Measurements from ENCODE around the gene UNC5B. TPM values are rescaled to one million over a fixed set of nuclear protein-coding genes. Genes with fewer than 3 reads are reported as not detected.

UNC5B gene
- total RNA-seq, 1 donor from 2014 or later = not detected

DNA sequence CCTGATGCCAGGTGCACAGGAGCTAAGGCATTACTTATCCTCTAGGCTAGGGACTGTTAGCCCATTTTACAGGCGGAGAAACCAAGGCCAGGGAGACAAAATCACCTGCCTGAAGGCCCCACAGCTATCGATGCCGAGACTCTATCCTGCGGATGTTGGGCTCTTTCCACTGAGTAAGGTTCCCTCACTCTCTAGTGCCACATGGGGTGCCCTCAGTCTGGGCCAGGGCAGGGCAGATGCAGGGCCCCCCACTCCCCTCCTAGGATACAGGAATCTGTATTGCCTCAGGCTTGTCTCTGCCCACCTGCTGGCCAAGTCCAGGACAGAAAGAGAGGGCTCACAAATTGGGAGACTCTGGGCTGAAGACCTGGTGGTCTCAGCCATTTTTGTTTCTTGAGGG is 45.7 kb downstream of the UNC5B start:
- no peaks in the 10 kb centered on the region for H3K27me3 Mint-ChIP-seq (ENCODE audit: low read depth)
- intact Hi-C loops (cut with micrococcal nuclease) = no loop called here
- H3K27ac Mint-ChIP-seq = no peak overlapping the region
- no peak overlapping the region for H3K4me3 Mint-ChIP-seq (ENCODE audit: low read depth)
- no peaks in the 10 kb centered on the region for H3K9me3 Mint-ChIP-seq
- H3K4me1 Mint-ChIP-seq (ENCODE audit: low read depth) = no peaks in the 10 kb centered on the region
- no peaks in the 10 kb centered on the region for H3K36me3 Mint-ChIP-seq (ENCODE audit: low read depth)
- no peak for DNase-seq (ENCODE audit: low spot score)

DNA sequence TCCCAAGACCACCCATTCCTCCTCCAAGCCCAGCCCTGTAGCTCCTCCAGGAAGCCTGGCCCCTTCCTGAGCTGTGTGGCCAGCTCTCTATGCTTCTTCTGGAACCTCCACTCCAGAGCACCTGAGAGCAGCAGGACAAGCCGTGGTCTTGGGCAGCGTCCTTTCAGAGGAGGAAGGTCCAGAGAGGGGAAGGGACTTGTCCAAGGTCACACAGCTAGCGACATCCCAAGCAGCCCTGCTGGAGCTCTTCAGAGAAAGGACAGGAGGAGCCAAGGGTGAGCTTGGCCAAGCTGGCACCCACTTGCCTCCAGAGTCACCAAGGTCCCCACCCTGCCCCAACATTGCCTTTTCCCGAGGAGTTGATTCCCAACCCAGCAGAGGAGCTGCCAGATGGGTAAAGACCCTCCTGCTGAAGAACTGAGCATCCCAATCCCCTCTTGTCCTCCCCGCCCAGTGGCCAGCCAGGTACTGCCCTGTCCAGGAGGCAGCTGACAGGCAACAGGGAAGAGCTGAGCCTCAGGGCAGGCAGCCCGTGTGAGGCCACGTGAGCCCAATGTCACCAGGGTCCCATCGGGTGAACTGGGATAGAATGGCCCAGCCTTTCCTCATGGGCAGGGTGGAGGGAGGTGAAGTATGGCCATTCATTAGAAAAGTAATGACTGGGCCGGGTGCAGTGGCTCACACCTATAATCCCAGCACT is 46.2 kb downstream of the UNC5B start:
- no peak overlapping the region for H3K4me3 Mint-ChIP-seq (ENCODE audit: low read depth)
- no peaks in the 10 kb centered on the region for H3K9me3 Mint-ChIP-seq
- DNase-seq (ENCODE audit: low spot score) = no peak
- no peaks in the 10 kb centered on the region for H3K36me3 Mint-ChIP-seq (ENCODE audit: low read depth)
- intact Hi-C loops (cut with micrococcal nuclease) = no loop called here
- H3K4me1 Mint-ChIP-seq (ENCODE audit: low read depth) = no peaks in the 10 kb centered on the region
- H3K27me3 Mint-ChIP-seq (ENCODE audit: low read depth) = no peaks in the 10 kb centered on the region
- no peak overlapping the region for H3K27ac Mint-ChIP-seq

DNA sequence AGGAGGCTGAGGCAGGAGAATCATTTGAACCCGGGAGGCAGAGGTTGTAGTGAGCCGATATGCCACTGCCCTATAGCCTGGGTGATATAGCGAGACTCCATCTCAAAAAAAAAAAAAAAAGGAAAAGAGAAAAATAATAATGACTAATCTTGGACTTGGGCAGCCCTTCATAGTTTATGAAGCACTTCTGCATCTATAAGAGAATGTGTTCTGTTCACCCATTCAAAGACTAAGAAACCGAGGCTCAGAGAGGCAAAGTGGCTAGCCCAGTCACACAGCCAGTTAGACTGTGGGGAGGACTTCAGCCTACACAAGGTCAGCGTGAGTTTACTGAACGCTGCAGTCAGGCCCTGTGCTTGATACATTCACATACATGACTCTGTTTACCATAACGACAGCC is 46.9 kb downstream of the UNC5B start:
- H3K27ac Mint-ChIP-seq = no peak overlapping the region

DNA sequence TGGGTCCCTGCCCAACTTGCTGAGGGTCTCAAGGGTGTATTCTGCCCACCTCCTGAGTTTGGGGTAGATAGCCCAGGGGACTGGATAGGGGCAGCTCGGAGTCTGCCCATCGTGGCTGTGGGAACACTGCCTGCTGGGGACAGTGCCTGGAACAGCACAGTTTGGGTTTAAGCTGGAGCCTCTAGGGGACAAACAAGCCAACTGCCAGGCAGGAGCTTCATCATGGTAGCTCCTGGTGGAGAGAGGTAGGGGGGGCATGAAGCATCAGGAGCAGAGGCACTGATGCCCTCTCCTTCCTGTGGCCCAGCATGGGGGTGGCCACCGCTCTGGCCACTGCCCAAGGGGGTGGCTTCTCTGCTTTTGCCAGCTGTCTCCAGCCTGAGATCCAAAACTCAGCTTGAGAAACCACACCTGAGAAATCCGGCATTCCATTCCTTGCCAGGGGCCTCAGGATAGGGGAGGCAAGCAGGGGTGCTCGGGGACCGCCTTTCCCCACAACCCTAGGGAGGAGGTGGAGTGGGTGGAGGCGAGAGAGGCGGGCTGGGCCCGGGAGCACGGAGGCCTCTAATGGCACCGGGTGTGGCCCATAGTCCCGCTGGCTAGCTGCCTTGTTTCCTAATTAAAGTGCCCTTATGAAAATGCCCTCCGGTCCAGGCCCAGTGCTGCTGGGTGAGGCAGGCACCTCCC is 47.6 kb downstream of the UNC5B start:
- H3K27ac Mint-ChIP-seq = no peak overlapping the region
- no peaks in the 10 kb centered on the region for H3K27me3 Mint-ChIP-seq (ENCODE audit: low read depth)
- no peaks in the 10 kb centered on the region for H3K9me3 Mint-ChIP-seq

More for the DNA sequence above, 46.9 kb downstream of the UNC5B start:
- no peaks in the 10 kb centered on the region for H3K27me3 Mint-ChIP-seq (ENCODE audit: low read depth)
- no peaks in the 10 kb centered on the region for H3K36me3 Mint-ChIP-seq (ENCODE audit: low read depth)
- H3K9me3 Mint-ChIP-seq = no peaks in the 10 kb centered on the region
- intact Hi-C loops (cut with micrococcal nuclease) = no loop called here
- H3K4me1 Mint-ChIP-seq (ENCODE audit: low read depth) = no peaks in the 10 kb centered on the region
- H3K4me3 Mint-ChIP-seq (ENCODE audit: low read depth) = no peak overlapping the region
- no peak for DNase-seq (ENCODE audit: low spot score)

DNA sequence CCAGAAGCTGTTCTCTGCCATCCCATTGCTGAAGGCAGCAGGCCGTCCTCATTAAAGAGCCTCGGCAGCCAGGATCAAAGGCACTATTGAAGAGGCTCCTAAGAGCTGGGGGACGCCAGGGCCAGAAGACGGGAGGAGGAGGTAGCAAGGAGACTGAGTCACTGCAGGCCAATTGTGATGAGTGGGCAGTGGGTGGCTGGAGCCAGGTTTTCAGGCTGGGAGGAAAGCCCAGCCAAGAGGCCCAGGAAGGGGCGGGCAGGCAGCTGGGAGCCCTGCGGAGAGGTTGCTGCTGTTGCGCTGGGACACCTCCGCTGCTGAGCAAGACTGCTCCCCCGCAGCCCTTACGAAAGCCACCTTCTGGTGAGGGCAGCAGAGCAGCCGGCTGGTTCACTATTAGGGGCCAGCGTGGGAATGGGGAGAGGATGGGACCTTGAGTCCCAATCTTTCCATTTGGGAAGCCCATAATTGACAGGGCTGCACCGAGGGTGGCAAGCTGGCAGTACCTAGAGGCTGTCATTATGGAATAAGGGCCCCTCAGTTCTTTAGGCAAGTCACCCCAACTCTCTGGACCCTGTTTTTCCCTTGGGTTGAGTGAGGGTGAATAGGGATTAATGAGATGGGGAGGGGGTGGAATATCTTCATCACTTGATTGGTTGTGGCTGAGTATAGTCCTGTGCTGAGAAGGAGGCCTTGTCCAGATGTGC is 48.4 kb downstream of the UNC5B start:
- DNase-seq (ENCODE audit: low spot score) = no peak
- Mint-ChIP-seq H3K27me3 (ENCODE audit: low read depth) (no peaks in the 10 kb centered on the region), H3K36me3 (ENCODE audit: low read depth) (no peaks in the 10 kb centered on the region), H3K9me3 (no peaks in the 10 kb centered on the region), H3K4me3 (ENCODE audit: low read depth) (no peak overlapping the region), H3K27ac (no peak overlapping the region), H3K4me1 (ENCODE audit: low read depth) (no peaks in the 10 kb centered on the region)
- intact Hi-C loops (cut with micrococcal nuclease) = no loop called here

More for the DNA sequence above, 47.6 kb downstream of the UNC5B start:
- intact Hi-C loops (cut with micrococcal nuclease) = no loop called here
- H3K4me1 Mint-ChIP-seq (ENCODE audit: low read depth) = no peaks in the 10 kb centered on the region
- no peaks in the 10 kb centered on the region for H3K36me3 Mint-ChIP-seq (ENCODE audit: low read depth)
- H3K4me3 Mint-ChIP-seq (ENCODE audit: low read depth) = no peak overlapping the region
- no peak for DNase-seq (ENCODE audit: low spot score)

DNA sequence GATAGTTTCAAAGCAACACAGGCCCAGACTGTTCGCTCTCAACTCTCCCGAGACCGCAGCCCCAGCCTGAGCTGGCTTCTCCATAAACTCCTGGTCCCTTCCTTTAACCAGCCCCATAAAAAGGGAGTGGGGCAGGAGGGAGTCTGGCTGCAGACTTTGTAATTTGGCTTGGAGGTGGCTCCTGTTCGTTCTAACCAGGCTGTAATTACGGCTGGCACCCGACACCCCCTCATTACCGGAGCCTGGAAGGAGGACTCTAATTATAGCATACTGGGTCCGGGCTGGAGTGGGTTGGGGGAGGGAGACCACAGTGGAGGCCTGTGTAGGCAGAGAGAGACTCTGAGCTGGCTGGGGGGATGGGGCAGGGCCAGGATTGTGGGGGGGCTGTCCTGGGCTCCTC is 49.7 kb downstream of the UNC5B start:
- Mint-ChIP-seq H3K9me3 (no peaks in the 10 kb centered on the region), H3K27ac (no peak overlapping the region), H3K27me3 (ENCODE audit: low read depth) (no peaks in the 10 kb centered on the region), H3K4me1 (ENCODE audit: low read depth) (no peaks in the 10 kb centered on the region), H3K36me3 (ENCODE audit: low read depth) (no peaks in the 10 kb centered on the region), H3K4me3 (ENCODE audit: low read depth) (no peak overlapping the region)
- intact Hi-C loops (cut with micrococcal nuclease) = no loop called here
- no peak for DNase-seq (ENCODE audit: low spot score)

DNA sequence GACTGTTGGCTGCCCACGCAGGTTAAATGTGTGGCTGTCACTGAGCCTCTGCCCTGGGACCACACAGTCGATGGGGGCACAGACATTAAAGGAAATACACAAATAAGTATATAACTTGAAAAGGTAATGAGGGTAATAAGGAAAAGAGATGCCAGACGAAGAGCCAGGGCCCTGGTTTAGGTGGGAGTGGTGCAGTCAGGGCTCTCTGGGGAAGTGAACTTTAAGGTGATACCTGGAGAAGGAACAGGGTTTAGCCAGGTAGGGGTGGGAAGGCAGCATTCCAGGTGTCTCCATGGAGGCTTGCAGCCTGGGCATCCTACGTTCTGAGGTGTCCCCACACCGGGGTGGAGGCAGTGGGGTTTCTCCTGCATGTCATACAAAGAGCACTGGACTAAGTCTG is 50.4 kb downstream of the UNC5B start:
- Mint-ChIP-seq H3K27me3 (ENCODE audit: low read depth) (no peaks in the 10 kb centered on the region), H3K27ac (no peak overlapping the region), H3K9me3 (no peaks in the 10 kb centered on the region), H3K4me1 (ENCODE audit: low read depth) (no peaks in the 10 kb centered on the region), H3K4me3 (ENCODE audit: low read depth) (no peak overlapping the region), H3K36me3 (ENCODE audit: low read depth) (no peaks in the 10 kb centered on the region)
- intact Hi-C loops (cut with micrococcal nuclease) = no loop called here
- DNase-seq (ENCODE audit: low spot score) = no peak

DNA sequence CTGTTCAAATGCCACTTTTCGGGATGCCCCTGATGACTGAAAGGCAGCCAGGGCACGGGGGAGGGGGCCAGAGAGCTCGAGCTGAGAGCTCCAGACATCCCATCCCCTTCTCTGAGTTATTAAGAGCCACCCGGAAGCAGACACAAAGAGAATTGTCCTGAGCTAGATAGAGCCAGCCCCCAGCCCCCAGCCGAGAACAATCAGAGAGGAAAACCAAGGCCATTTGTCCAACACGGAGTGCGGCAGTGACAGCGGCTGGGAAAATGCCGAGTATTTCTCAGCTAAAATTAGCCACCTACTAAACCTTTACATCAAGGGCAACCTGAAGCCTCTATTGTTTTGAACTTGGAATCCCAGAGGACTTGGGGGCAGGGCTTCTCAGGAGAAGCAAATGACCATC is 51.0 kb downstream of the UNC5B start:
- Mint-ChIP-seq H3K4me3 (ENCODE audit: low read depth) (no peak overlapping the region), H3K4me1 (ENCODE audit: low read depth) (no peaks in the 10 kb centered on the region), H3K27ac (no peak overlapping the region), H3K9me3 (no peaks in the 10 kb centered on the region), H3K36me3 (ENCODE audit: low read depth) (no peaks in the 10 kb centered on the region), H3K27me3 (ENCODE audit: low read depth) (no peaks in the 10 kb centered on the region)
- DNase-seq (ENCODE audit: low spot score) = no peak
- intact Hi-C loops (cut with micrococcal nuclease) = no loop called here

DNA sequence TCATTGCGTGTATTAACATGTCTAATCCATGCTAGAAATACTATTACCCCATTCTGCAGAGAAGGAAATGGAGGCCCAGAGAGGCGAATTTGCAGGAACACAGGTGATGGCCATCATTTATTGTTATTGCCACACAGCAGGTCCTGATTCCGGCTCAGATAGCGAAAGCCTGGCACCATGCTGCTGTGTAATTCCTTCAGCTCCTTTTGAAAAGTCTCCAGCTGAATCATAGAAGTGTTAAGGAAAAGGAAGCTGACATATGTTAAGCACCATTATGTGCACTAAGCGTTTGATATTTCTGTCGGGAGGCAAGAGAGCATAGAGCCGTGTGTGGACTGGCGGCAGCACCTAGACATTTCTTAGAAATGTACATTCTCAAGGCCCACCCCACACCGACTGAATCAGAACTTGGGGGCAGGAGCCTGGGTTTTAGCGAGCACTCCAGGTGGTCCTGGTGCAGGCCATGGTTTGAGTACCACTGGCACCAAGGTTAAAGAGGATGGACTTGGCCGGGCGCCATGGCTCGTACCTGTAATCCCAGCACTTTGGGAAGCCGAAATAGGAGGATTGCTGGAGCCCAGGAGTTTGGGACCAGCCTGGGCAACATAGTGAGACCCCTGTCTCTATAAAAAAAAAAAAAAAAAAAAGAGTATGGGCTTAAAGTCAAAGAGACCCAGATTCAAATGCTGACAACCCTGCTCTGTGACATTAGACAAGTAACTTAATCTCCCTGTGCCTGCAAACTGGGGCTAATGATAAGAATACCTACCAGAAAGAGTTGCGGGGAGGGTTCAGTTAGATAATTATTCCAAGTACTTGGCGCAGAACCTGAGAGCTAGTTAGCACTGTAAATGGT is 52.2 kb downstream of the UNC5B start:
- DNase-seq (ENCODE audit: low spot score) = no peak
- Mint-ChIP-seq H3K4me1 (ENCODE audit: low read depth) (no peaks in the 10 kb centered on the region), H3K36me3 (ENCODE audit: low read depth) (no peaks in the 10 kb centered on the region), H3K4me3 (ENCODE audit: low read depth) (no peak overlapping the region), H3K27me3 (ENCODE audit: low read depth) (no peaks in the 10 kb centered on the region), H3K9me3 (no peaks in the 10 kb centered on the region), H3K27ac (no peak overlapping the region)
- intact Hi-C loops (cut with micrococcal nuclease) = no loop called here

DNA sequence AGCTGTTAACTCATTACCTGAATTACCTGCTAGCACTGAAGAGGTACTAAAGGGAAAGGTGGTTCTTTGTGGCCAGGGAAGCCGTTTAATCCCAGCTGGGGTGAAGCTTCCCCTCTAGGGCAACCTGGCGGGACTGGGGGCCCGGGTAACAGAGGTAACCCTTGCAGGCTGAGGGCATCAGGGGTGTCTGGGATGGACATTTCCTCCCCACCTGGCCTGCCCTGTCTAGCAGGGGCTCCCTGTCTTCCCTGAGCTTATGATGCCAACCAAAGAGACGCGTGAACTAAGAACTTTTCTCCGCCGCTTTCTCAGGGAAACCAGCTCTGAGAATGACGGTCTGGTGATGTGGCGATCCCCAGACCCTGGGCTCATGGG is 52.8 kb downstream of the UNC5B start:
- intact Hi-C loops (cut with micrococcal nuclease) = no loop called here
- H3K27me3 Mint-ChIP-seq (ENCODE audit: low read depth) = no peaks in the 10 kb centered on the region
- no peaks in the 10 kb centered on the region for H3K36me3 Mint-ChIP-seq (ENCODE audit: low read depth)

DNA sequence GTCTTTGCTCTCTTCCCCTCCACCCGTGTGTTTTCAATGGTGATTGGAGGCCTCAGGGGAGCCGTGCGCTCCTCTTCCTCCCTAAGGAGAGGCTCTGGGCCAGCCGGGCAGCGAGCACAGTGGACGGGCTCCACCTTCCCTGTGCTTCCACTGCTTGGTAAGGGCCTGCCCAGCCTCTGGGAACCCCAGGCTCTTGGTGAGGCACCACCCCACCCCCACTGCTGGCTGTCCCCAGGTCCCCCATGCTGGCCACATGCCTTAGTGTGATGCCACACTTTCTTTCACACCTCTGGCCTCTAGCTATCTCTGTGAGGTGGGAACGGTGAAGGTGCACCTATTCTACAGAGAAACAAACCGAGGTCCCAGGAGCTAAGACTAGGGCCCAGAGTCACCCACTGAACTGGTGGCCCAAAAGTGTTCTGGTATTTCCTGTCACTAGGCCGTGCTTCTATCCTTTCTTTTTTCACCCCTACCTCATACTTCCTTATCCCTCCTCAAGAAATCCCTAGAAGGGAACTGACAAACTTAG is 53.3 kb downstream of the UNC5B start:
- H3K27me3 Mint-ChIP-seq (ENCODE audit: low read depth) = no peaks in the 10 kb centered on the region
- no peak overlapping the region for H3K4me3 Mint-ChIP-seq (ENCODE audit: low read depth)
- H3K9me3 Mint-ChIP-seq = no peaks in the 10 kb centered on the region
- no peaks in the 10 kb centered on the region for H3K4me1 Mint-ChIP-seq (ENCODE audit: low read depth)
- no peak for DNase-seq (ENCODE audit: low spot score)
- intact Hi-C loops (cut with micrococcal nuclease) = no loop called here
- H3K27ac Mint-ChIP-seq = no peak overlapping the region
- no peaks in the 10 kb centered on the region for H3K36me3 Mint-ChIP-seq (ENCODE audit: low read depth)

More for the DNA sequence above, 52.8 kb downstream of the UNC5B start:
- no peak for DNase-seq (ENCODE audit: low spot score)
- Mint-ChIP-seq H3K9me3 (no peaks in the 10 kb centered on the region), H3K27ac (no peak overlapping the region), H3K4me3 (ENCODE audit: low read depth) (no peak overlapping the region), H3K4me1 (ENCODE audit: low read depth) (no peaks in the 10 kb centered on the region)

DNA sequence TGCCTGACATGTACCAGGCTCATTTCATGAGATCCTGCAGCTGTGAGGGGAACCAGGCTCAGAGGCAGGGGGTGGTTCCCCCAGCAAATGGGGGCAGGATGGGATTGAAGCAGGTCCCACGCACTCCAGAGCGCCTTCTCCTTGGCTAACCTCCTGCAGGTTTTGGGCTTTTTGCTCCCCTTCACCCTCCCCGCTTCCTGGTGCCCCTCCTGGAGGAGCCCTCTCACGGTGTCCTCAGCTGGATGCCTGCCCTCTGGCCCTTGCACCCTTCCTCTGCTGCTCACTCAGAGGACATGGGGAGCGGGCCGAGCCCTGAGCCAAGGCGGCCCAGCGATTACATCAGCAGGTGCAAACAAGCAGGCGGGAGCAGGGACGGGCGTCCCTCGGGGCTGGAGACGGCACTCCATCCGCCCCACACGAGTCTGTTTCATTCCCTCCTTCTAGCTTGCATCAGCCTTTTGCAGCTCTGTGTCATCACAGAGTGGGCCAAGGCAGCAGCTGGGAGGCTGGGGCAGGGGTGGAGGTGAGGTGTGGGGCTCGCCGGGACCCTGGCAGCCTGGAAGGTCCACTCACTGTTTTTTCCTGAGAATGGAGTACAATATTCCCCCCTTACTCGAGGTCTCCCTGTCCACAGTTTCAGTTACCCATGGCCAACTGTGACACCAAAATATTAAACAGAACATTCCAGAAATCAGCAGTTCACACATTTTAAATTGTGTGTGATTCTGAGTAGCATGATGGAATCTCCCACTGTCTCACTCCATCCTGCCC is 54.0 kb downstream of the UNC5B start:
- no peaks in the 10 kb centered on the region for H3K36me3 Mint-ChIP-seq (ENCODE audit: low read depth)
- no peak for DNase-seq (ENCODE audit: low spot score)
- no peak overlapping the region for H3K27ac Mint-ChIP-seq
- no peak overlapping the region for H3K4me3 Mint-ChIP-seq (ENCODE audit: low read depth)
- no peaks in the 10 kb centered on the region for H3K9me3 Mint-ChIP-seq
- no peaks in the 10 kb centered on the region for H3K27me3 Mint-ChIP-seq (ENCODE audit: low read depth)
- H3K4me1 Mint-ChIP-seq (ENCODE audit: low read depth) = no peaks in the 10 kb centered on the region
- intact Hi-C loops (cut with micrococcal nuclease) = no loop called here
